IPS-NIHi7 (cell line): ENCODE results near the gene COA5.

Experiments used
- DNase-seq: peaks from one replicate; pipeline ENCODE4 v3.0.0; 2012; ENCODE audit warnings: mixed read lengths; ENCODE audit errors: extremely low spot score

Gene COA5

GRCh38 chr2:98552499-98553179 lies 55.7 kb downstream of the COA5 start:
- no peak for DNase-seq

- no peak for DNase-seq
Measured at GRCh38 chr2:98551316-98551715, 57.0 kb downstream of the COA5 start.

GRCh38 chr2:98550165-98550564 lies 58.1 kb downstream of the COA5 start:
- DNase-seq: no peak
